H1 (cell line): ENCODE measurements around the gene REG3G. TPM values are rescaled to one million over a fixed set of nuclear protein-coding genes. Genes with fewer than 3 reads are reported as not detected.

ENCODE experiments used
- ASH2L ChIP-seq: fragments of 200-600, 300-600 bp; sonication (generic); IDR thresholded peaks from one replicate; pipeline ENCODE4 v1.7.1; 2017; ENCODE audit warnings: low read length
- BRCA1 ChIP-seq: IDR thresholded peaks from 2 replicates; pipeline ENCODE4 v1.6.1; 2012; ENCODE audit warnings: low read depth, low read length, improper control_type of control experiment
- FOSL1 ChIP-seq: IDR thresholded peaks from 2 replicates; pipeline ENCODE4 v1.6.1; 2011; ENCODE audit warnings: mild to moderate bottlenecking, low read depth, low read length, moderate library complexity; ENCODE audit not compliant: insufficient read depth
- GTF2F1 ChIP-seq: IDR thresholded peaks from 2 replicates; pipeline ENCODE4 v1.6.1; 2012; ENCODE audit warnings: low read depth, low read length, improper control_type of control experiment, borderline replicate concordance
- NRF1 ChIP-seq: IDR thresholded peaks from 2 replicates; pipeline ENCODE4 v1.6.1; 2011; ENCODE audit warnings: mild to moderate bottlenecking, low read depth, low read length, improper control_type of control experiment
- POLR2A ChIP-seq, 2 experiments: IDR thresholded peaks; 1 replicate in 1 of 2; 2 replicates in 1 of 2; pipeline ENCODE4 v1.6.1; 2011; ENCODE audit warnings: low read depth in 2 of 2, low read length in 2 of 2, mild to moderate bottlenecking in 2 of 2; ENCODE audit errors: control extremely low read depth in 1 of 2
- RXRA ChIP-seq: IDR thresholded peaks from 2 replicates; pipeline ENCODE4 v1.6.1; 2011; ENCODE audit warnings: low read depth, mild to moderate bottlenecking, low read length, moderate library complexity; ENCODE audit not compliant: insufficient read depth
- polyA plus RNA-seq, 7 experiments: library from polyadenylated mRNA; depleted of rRNA in 3 of 7; stranded (reverse) in 5 of 7; unstranded in 2 of 7; fragments of >200 nt in 5 of 7; fragments of 200-250 nt in 2 of 7; gene quantifications; 1 replicate in 5 of 7; 2 replicates in 1 of 7; 4 replicates in 1 of 7; pipeline versions ENCODE4 v1.2.1 to v1.2.3, GENCODE V29; 2011 to 2013; ENCODE audit warnings: missing spikeins in 2 of 7, mixed read lengths in 2 of 7
- total RNA-seq: library from RNA; stranded (reverse); fragmentation: NEBNext Ultra II Directional; extraction: Animal tissue kit (Norgen Biotek cat#: 25700); gene quantifications from 2 replicates; pipeline ENCODE4 v1.2.1, GENCODE V29; 2021

Gene REG3G
- total and polyA plus RNA-seq, 2 of the 8 experiments (the other 6 are each of a cell fraction or from before 2014, with no cell fraction given), result not detected

DNA sequence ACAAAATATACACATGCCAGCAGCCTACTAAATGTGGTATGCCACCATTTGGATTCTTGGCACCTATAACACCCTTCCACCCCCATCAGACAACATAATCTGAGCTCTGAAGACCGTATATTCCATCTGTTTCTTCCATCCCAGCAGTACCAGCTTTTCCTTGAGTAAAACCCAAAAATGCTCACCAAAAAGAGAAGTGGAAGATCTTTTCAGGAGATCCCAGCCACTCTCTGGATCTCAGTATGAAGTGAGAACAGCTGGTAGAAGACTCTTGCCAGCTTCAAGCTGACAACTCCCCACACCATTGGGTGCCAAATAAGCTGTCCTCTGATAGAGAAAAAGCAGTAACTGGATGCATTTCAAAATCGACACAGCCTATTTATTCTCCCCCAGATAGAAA is 39.7 kb downstream of the REG3G start (continued):
- TF ChIP-seq ASH2L (no peak), GTF2F1 (no peak), FOSL1 (no peak), POLR2A (IDR thresholded peaks at IDR 0.05; ENCODE audit: control extremely low read depth in 1 of 2, low read depth in 2 of 2, low read length in 2 of 2) (no peak), RXRA (no peak), NRF1 (no peak), BRCA1 (no peak)
